GM12891 (cell line): ENCODE data around the gene CLCA1.

Source experiments
- POLR2A ChIP-seq: IDR thresholded peaks from 2 replicates; pipeline ENCODE4 v1.6.1; 2011; ENCODE audit warnings: low read depth, low read length, control low read depth
- POLR2AphosphoS5 ChIP-seq: IDR thresholded peaks from 2 replicates; pipeline ENCODE4 v1.6.1; 2011; ENCODE audit warnings: low read depth, low read length, control low read depth
- POU2F2 ChIP-seq: IDR thresholded peaks from 2 replicates; pipeline ENCODE4 v1.6.1; 2011; ENCODE audit warnings: low read depth, mild to moderate bottlenecking, control low read depth, low read length, moderate library complexity
- SPI1 ChIP-seq: IDR thresholded peaks from 2 replicates; pipeline ENCODE4 v1.6.1; 2011; ENCODE audit warnings: low read depth, low read length, control low read depth
- TAF1 ChIP-seq: IDR thresholded peaks from 2 replicates; pipeline ENCODE4 v1.6.1; 2011; ENCODE audit warnings: low read depth, low read length, control low read depth

DNA sequence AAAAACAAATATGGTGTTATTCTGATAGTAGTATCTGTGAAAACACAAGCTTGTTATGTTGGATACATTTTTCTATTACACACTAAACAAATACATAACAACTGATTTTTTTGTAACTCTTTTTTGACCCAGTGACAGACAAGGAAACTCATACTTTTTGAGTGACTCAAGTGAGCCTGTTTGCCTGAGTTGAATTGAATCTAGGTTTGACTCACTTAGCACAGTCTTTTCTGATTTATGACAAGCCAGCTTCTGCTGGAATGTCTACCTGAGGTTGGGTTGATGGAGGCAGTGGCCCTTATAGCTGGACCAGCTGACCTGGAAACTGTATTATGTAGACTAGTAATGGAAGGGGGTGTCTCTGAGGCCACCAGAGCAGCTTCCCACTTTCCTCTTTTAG lies 73.9 kb downstream of the CLCA1 start:
- TF ChIP-seq POLR2A, result no peak
- TF ChIP-seq POLR2AphosphoS5, result no peak
- no peak for TF ChIP-seq TAF1
- no peak for TF ChIP-seq SPI1
- no peak for TF ChIP-seq POU2F2
